Right forelimb (tissue), 1 donor: Measurements from ENCODE around the gene NANOGP8.

ENCODE experiments used
- DNase-seq: peaks from one replicate; pipeline ENCODE4 v3.0.0-alpha.2; 2018

The NANOGP8 gene

DNA sequence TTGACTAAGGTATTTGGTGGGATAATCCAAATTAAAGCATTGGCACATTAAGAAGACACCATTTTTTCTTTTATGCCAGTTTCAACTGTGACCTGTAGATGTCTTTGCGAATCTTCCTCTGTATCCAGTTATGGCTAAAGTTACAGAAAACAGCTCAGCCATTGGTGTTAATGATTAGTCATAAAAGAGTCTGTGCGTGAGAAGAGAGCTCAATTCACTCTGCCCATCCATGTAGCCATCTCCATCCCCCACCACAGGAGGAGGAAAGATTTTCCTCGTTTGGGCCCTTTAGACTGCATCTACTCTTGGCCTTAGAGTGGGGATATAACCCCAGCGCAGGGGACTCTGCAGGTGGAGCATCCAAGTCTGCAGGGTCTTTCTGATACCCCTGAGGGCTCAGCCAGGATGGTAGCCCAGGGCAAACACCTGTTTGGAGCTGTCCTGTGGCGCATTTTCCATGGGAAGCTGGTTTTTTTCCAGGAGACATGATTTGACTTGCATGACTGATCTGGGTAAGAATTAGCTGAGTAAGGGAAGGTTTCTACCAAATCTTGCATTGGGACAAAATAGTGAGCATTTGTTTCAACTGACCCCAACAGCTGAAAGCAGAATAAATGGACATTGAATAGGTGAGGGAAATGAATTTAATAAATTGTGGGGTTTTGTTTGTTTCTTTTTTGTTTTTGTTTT lies 29.5 kb downstream of the NANOGP8 start:
- DNase-seq: no peak

DNA sequence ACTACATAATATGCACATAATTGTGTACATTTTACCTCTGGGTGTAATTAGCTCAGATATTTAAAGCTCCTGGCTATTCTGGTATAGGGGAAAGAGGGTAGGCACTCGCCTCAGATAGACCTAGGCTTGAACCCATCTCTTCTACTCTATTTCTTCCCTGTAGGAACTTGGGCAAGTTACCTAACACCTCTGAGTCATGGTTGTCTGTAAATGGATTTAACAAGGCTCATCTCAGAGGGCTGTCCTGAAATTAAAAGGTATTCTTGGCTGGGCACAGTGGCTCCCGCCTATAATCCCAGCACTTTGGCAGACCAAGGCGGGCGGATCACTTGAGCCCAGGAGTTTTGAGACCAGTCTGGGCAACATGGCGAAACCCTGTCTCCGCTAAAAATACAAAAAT lies 30.7 kb downstream of the NANOGP8 start:
- no peak for DNase-seq

DNA sequence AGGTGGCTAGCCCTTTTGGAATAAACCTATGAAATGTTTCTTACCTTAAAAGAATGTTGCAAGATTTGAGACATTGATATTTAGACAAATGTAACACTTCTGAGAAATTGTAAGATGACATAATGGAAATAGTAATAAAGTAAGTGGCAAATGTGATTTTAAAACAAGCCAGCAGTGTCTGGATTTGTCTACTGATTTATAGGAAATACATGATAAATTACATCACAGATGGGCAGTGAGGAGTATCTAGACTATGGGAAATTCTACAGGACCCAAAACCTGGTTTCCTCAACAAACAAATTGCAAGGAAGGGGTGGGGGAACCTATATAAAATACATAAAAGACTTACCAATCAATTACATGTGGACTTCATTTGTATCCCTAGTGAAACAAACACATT lies 37.1 kb downstream of the NANOGP8 start:
- no peak for DNase-seq

DNA sequence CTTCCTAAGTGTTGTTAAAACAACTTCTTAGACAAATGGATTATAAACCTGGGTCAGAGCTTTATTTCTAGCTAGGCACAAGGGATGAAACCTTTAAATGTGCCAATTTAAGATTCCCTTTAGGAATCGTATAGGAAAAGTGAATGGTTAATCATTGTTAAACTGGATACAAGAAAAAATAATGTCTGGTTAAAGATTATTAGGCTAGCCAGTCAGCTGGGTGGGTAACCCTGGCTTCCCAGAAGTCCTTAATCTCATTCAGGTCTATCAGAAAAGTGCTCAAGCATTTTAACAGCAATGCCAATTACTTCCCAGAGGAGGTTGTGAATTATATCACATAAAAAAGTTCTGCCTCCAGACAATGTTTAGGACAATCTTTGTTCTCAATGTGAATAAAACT lies 37.6 kb downstream of the NANOGP8 start:
- no peak for DNase-seq

DNA sequence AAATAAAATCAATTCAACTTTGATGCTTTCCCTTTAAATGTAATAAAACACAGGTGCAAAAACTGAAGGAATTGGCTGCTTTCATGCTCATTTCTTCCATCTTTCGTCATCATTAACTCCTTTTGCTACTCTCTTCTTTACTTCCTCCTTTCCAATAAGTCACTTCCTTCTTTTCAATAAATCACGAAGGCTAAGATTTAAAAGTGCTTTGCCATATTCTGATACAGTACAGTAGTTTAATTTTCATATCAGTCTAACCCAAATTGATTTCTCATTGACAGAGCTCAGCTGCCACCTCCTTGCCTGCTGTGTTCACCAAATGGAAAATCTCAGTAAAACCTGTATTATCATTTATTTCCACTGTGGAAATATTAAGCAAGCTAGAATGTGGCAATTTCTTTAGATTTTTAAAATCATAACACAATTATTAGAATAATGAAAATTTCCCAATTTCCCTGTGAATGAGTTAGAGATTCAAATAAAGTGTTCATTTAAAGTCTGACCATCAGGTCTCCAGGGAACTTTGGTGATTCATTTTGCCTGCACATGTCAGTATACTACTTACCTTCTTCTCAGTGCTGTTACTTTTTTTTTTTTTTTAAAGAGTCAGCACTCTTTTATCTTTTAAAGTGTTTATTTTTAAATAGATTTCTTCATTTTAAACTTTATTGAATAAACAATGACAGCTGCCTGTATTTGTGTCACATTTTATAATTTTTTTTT lies 41.6 kb downstream of the NANOGP8 start:
- DNase-seq: no peak

DNA sequence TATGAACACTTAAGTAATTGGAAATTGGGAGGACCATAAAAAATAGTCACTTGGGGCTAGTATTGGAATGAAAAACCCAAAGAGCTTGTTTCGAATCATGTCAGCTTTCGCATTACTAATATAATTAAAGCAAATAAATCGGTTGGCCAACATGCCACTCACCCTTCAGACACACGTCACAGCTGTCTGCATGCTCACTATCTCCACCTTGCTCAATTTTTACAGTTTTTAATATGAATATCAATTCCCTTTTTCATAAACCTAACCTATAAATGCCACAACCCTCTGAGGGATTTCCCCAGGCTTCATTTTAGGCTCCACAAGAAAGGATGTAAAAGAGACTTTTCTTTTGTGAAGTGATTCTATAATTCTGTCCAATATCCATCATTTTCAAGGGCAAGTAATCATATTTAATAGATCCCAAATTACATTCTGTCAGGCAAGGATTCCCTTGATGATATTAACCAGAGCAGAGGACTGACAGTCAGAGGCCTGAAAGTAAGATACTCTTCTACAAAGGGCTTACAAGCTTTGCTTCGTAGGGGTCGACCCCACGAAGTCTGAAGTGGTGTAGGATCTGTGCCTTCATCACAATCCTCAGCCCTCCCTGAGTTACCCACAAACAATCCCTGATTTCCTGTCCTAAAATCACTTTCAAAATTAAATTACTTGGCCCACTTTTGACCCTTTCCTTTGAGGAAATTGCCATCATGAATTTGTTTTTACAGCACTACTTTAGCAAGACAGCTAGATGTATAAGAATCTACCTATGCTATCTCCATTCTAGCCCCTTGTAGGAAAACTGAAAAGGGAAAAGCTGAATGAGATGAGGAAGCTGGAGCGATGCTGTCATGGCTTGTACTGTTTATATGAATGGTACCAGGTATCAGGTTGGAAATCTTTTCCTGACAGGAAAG lies 44.5 kb downstream of the NANOGP8 start:
- DNase-seq: no peak

DNA sequence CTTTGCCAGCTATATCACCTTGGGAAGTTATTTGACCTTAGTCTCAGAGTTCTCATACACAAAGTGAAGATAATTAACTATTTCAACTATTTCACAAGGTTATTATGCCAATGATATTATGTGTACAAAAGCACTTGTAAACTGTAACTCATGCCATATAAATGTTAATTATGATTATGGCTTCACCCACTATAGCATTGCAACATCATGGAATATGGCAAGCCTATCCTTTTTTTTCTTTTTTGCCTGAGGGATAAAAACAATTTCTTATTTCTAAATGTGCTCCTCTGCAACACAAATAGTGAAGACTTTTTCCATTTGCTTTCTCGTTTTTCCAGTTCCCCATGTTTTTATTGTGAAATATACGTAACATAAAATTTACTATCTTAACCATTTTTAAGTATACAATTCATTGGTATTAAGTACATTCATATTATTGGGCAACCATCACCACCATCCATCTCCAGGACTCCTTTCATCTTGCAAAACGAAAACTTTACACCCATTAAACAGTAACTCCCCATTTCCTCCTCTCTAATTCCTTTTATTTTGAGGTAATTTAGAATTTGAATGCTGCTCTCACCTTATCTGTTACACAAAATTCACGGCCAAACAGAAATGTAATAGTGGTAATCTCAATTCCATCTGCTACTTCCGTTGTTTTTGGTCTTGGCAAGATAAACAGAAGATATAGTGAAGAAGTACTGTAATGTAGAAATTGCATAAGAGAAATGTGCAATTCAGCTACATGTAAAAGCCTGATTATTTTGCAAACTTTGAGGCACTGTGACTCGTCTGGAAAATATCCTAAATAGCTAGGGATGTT lies 46.3 kb downstream of the NANOGP8 start:
- DNase-seq: no peak
